ENCODE measurements around the gene LILRB5. TPM values are rescaled to one million over a fixed set of nuclear protein-coding genes. Genes with fewer than 3 reads are reported as not detected.
"Not testable (repeated sequence)": the region's sequence is repeated elsewhere in the genome, so short reads cannot be mapped to it uniquely, and the experiment has no call there.

The LILRB5 gene
- total RNA-seq, 1 donor from 2014 or later = not detected

DNA sequence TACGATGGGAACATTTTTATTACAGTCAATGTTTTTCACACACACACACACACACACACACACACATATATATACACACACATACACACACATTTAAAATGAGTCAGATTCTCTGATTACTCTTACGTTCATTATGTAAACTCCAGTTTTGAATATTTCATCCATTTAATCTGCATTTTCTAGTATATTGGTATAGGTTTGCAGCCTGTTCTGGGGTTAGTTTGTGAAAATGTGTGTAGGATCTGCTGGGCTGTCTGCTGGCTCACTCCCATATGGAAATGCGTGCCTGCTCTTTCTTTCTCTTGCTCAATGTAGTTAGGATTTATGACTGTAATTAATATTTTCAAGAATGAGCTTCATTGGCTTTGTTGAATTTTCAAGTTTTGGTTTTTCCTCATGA, 16.7 kb upstream of the LILRB5 start:
- Mint-ChIP-seq H3K4me1 (no peaks in the 10 kb centered on the region), H3K9me3 (no peaks in the 10 kb centered on the region), H3K36me3 (no peaks in the 10 kb centered on the region), H3K27me3 (ENCODE audit: insufficient read depth, low read depth) (peaks cover 7% of the 10 kb centered on the region), H3K4me3 (no peak overlapping the region), H3K27ac (no peak overlapping the region)
- Histone ChIP-seq H3K27me3 (peaks cover 24% of the 10 kb centered on the region), H3K9me3 (ENCODE audit: low read depth) (no peaks in the 10 kb centered on the region), H3K4me2 (no peak overlapping the region), H2AFZ (replicated peaks) (no peak overlapping the region), H3K36me3 (no peaks in the 10 kb centered on the region), H3K79me2 (ENCODE audit: low read depth) (no peaks in the 10 kb centered on the region), H4K20me1 (ENCODE audit: low read depth) (no peaks in the 10 kb centered on the region), H3F3A (ENCODE audit: low read depth) (no peaks in the 10 kb centered on the region), H3K27ac (no peak overlapping the region), H3K4me1 (no peaks in the 10 kb centered on the region), H3K9ac (no peak overlapping the region), H3K4me3 (no peak overlapping the region)
- DNase-seq (ENCODE audit: low spot score) = no peak
- TF ChIP-seq EZH2 (IDR thresholded peaks at IDR 0.05) (no peak), CTCF (IDR thresholded peaks at IDR 0.05) (no peak), EZH2phosphoT487 (IDR thresholded peaks at IDR 0.05) (no peak)

DNA sequence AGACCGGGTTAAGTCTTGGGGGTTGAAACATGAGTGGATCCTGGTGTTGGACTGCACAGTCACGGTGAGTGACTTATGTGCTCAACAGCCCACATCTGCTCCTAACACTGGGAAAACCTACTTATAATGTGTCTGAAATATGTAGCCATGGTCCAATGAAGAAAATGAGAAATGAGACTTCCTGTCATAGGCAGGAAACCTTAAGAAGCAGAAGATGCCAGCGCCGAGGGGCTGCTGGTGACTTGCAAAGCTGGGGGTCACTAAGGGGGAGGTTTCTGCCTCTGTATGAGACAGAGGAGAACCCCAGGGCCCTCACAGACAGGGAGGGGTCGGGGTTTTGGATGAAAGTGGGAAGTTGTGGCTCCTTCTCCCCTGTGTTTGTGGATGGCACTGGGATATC, 15.1 kb upstream of the LILRB5 start:
- not testable (repeated sequence) for H3K9ac ChIP-seq; H3K4me3 Mint-ChIP-seq; H4K20me1 ChIP-seq (ENCODE audit: low read depth); H3K4me3 ChIP-seq; H3K36me3 Mint-ChIP-seq; H3K9me3 ChIP-seq (ENCODE audit: low read depth); H3K4me1 Mint-ChIP-seq; H3K4me1 ChIP-seq; H3K79me2 ChIP-seq (ENCODE audit: low read depth); H3K9me3 Mint-ChIP-seq; H3K4me2 ChIP-seq; H3F3A ChIP-seq (ENCODE audit: low read depth); H3K27ac Mint-ChIP-seq; DNase-seq (ENCODE audit: low spot score); H3K36me3 ChIP-seq; H2AFZ ChIP-seq (replicated peaks); H3K27me3 Mint-ChIP-seq (ENCODE audit: insufficient read depth, low read depth); H3K27ac ChIP-seq
- peaks cover 35% of the 10 kb centered on the region for H3K27me3 ChIP-seq

DNA sequence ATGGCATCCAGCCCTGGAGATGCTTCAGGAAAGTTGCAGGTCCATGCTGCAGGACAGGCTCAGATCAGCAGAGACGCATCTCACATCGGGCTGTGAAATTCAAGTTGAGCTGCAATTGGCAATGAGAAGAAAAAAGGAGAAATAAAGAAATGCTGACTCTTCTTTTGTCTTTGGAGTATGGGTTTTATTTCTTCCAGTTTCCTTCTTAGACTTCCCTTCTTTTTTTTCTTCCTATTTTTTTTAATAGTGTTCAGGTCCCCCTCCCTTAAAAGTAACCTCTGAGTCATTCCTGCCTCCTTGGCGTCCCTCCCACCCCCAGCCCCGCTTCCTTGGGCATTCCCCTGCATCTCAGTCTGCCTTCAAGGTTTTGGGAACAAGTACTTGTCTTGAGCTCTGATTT, 14.5 kb upstream of the LILRB5 start:
- H3K27me3 Mint-ChIP-seq (ENCODE audit: insufficient read depth, low read depth); H3K36me3 Mint-ChIP-seq; H3K9ac ChIP-seq; H3K4me2 ChIP-seq; H3K4me3 Mint-ChIP-seq; H3F3A ChIP-seq (ENCODE audit: low read depth); H4K20me1 ChIP-seq (ENCODE audit: low read depth); H3K9me3 ChIP-seq (ENCODE audit: low read depth); H3K4me3 ChIP-seq; DNase-seq (ENCODE audit: low spot score); H3K4me1 Mint-ChIP-seq; H3K27ac Mint-ChIP-seq; H2AFZ ChIP-seq (replicated peaks); H3K36me3 ChIP-seq; H3K9me3 Mint-ChIP-seq; H3K79me2 ChIP-seq (ENCODE audit: low read depth); H3K4me1 ChIP-seq; H3K27ac ChIP-seq: not testable (repeated sequence)
- peaks cover 35% of the 10 kb centered on the region for H3K27me3 ChIP-seq

DNA sequence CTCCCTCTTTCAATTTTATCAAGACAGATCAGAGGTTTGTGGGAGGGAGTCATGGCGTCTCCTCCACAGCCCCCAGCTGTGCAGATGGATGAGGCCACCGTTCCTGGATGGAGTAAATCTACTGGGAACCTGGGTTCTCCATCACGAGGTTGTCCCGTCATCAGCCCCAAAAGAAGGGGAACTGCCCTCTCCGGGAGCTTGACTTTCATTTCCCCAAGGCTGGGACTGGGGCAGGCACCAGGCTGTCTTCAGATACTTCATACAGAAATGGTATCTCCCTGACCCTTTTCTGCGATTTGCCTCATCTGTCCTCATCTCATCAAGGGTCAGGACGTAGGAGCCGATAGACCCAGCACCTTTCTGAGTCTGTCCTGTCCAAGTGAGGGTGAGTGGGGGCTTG, 14.0 kb upstream of the LILRB5 start:
- no peak overlapping the region for H3K27ac Mint-ChIP-seq
- H3K36me3 Mint-ChIP-seq = no peaks in the 10 kb centered on the region
- Histone ChIP-seq H3K27ac (no peak overlapping the region), H3K4me3 (no peak overlapping the region), H3K4me1 (no peaks in the 10 kb centered on the region), H3K9ac (no peak overlapping the region), H3K4me2 (no peak overlapping the region), H3F3A (ENCODE audit: low read depth) (no peaks in the 10 kb centered on the region), H3K36me3 (no peaks in the 10 kb centered on the region), H3K27me3 (peaks cover 35% of the 10 kb centered on the region), H4K20me1 (ENCODE audit: low read depth) (no peaks in the 10 kb centered on the region), H3K79me2 (ENCODE audit: low read depth) (no peaks in the 10 kb centered on the region), H2AFZ (replicated peaks) (no peak overlapping the region), H3K9me3 (ENCODE audit: low read depth) (no peaks in the 10 kb centered on the region)
- no peak for TF ChIP-seq EZH2 (IDR thresholded peaks at IDR 0.05)
- no peak for TF ChIP-seq EZH2phosphoT487 (IDR thresholded peaks at IDR 0.05)
- TF ChIP-seq CTCF (IDR thresholded peaks at IDR 0.05) = no peak
- H3K27me3 Mint-ChIP-seq (ENCODE audit: insufficient read depth, low read depth) = peaks cover 8% of the 10 kb centered on the region
- no peak overlapping the region for H3K4me3 Mint-ChIP-seq
- DNase-seq (ENCODE audit: low spot score) = no peak
- no peaks in the 10 kb centered on the region for H3K9me3 Mint-ChIP-seq
- peaks cover under 1% of the 10 kb centered on the region for H3K4me1 Mint-ChIP-seq
